ENCODE data around the gene CLDN3.

CLDN3 gene

DNA sequence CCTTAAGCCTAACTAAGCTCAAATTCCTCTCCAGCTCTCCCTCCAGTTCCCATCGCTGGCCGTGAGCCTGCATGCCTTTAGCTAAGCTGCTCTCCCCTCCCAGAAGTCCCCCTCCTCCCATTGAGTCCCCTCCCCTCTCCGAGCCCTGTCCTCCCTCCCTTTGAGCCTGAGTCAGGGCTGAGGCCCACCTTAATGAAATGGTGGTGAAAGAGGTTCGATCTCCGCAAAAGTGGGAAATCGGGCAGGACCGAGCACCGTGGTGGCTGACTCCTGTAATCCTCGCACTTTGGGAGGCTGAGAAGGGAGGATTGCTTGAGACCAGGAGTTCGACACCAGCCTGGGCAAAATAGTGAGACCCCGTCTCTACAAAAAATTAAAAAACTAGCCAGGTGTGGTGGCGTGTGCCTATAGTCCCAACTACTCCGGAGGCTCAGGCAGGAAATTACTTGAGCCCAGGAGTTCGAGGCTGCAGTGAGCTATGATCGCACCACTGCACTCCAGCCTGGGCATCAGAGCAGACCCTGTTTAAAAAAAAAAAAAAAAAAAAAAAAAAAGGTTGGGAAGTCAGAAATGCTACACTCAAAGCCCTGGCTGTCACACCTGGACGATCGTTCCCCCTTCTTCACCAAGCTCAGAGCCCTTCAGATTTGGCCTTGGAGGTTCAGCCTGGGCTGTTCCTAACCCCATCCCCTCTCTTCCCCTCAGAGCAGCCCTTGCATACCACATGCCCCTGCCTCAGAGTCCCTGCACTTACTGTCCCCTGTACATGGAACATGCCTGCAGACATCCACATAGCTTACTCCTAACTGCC, 995 bp upstream of the CLDN3 start:
- FAIRE-seq, result no peak

GRCh38 chr7:73769481-73770001, 529 bp downstream of the CLDN3 start:
- no peak for FAIRE-seq

DNA sequence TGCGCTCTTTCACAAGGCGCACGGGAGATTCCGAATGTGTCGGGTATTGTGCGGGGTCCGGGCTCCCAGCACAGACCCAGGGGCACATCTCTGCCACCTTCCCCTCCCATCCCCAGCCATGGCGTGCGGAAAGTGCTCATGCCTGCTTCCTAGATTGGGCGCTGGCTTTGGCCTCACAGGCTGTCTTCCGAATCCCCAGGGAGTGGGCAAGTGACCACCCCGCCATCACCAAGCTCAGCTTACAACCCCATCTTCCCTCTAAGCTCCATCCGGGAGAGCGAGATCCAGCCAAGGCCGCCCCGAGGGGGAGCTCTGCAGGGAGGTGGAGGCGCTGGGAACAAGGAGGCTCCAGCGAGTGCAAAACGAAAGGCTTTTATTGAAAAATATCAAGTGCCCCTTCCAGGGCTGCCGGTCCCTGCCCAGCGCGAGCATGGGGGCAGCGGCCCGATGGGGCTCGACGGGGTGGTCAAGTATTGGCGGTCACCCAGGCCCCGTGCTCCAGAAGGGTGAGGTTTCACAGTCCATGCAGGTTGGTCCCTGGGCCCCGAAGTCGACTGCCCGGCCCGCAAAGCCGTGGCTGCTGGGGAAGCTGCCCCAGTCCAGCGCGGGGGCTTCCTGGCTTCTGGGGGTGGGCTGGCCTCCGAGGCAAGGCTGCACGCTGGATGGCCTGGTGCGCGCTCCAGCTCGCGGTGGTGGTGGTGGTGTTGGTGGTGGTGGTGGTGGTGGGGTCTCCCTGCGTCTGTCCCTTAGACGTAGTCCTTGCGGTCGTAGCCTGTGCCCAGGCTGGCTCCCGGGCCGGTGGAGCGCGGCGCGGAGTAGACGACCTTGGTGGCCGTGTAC, 1.2 kb downstream of the CLDN3 start:
- FAIRE-seq, result no peak

GRCh38 chr7:73766556-73767229, 3.4 kb downstream of the CLDN3 start:
- FAIRE-seq, result no peak

GRCh38 chr7:73762659-73762999, 7.4 kb downstream of the CLDN3 start:
- no peak for FAIRE-seq

DNA sequence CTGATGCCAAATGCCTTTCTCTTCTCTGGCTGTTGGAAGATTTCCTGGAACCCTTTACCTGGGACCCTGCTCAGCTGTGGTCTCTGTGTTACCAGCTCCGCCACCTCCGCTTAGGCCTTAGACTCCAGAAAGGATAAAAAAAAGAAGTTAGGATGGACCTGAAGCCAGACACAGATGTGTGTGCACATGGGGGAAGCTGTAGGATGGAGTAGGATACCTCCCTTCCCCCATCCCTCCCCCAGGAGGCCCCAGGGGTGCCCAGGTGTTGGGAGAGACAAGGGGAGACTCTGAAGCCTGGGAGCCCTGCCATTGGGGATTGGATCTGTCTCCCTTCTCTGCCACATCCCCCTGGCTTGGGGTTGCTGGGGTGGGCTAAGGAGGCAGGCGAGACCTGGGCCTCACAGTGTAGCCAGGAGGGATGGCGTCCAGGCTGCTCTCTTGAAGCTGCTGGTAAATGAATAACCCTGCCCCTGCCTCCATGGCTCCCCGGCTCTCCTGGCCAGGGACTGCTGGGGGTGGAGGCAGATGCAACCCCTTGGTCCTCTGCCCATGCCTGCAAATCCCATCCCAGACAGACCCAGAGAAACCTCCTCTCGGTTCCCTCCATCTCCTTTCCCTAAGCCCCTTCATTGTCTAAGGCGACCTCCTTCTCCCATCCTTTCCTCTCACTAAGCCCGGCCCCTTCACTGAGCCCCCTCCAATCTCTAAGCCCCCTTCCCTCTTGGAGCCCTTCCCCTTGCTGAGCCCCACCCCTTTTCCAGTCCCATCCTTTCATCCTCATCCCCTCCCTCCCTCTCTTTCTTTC, 8.0 kb downstream of the CLDN3 start:
- no peak for FAIRE-seq

- no peak for FAIRE-seq
Measured at GRCh38 chr7:73758581-73759138, 11.4 kb downstream of the CLDN3 start.

GRCh38 chr7:73749931-73750776, 19.9 kb downstream of the CLDN3 start:
- FAIRE-seq, result no peak

GRCh38 chr7:73746378-73746777, 23.7 kb downstream of the CLDN3 start:
- FAIRE-seq, result no peak

DNA sequence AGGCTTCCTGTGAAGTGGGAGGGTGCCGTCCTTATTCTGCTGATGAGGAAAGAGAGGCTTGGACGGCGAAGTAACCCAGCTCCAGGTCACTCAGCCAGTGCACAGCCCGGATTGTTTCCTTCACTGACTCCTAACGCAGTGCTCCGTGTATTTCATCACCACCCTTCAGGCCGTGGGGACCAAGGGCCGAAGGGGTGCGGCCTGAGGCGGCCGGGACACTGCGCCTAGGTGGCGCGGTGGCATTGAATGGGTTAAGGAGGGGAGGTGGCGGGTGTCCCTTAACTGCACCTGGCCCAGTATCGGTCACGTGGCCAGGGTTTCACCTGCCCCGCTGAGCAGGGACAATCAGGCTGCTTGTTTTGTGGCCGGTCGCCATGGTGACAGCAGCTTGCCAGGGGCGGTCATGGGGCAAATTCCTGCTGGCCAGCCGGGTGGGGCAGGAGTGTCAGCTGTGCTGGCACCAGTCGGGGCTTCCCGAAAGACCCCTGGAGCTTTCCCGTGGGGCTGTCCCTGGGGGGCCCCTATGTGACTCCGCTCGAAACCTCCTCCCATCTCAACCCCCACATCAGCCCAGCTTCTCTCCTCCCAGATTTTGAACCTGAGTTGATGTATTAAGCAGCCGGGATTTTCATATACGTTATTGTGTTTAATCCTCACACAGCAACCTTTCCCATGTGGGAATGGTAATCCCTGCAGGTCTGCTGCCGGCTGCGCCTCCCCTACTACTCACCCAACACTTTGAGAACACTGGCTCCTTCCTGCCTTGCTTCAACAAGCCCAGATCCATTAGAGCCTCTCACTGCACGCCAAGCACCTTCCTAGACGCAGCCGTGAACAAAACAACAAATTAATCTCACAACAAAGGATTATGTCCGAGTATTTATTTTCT, 27.1 kb downstream of the CLDN3 start:
- FAIRE-seq, result no peak

DNA sequence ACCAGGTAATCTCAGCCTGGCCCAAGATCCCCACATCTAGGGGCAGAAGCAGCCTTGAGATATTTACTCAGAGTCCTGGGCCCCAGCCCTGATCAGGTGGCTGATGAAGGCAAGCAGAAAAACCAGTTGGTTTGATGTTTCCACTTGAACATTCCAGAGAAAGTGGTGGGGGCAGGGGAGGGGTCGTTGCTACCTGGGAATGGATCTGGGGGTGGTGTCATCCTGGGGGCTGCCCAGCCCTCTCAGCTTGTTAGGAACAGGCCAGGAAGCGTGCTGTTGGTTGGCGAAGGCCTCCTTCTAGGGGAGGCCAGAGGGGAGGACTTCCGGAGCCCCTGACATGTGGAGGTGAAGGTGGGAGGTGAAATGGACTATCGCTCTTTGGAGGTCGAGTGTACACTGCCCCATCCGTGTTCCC, 27.7 kb downstream of the CLDN3 start:
- no peak for FAIRE-seq

DNA sequence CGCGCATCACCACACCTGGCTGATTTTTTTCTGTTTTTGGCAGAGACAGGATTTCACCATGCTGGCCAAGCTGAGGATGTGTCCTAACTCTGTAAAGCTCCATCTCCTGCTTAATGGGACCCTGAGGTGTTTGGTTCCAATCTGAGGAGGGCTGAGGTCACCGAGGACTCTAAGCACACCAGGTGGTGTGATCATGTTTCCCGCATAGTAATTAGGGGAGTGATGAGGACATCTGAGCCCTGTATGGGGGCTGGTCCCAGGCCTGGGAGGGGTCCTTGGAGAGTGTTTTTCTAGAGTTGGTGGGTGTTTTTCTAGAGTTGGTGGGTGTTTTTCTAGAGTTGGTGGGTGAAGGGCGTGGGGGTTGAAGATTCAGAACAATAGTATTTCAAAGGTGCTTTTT, 28.5 kb downstream of the CLDN3 start:
- FAIRE-seq, result no peak

GRCh38 chr7:73740771-73741170, 29.3 kb downstream of the CLDN3 start:
- FAIRE-seq, result no peak

GRCh38 chr7:73740212-73740611, 29.9 kb downstream of the CLDN3 start:
- FAIRE-seq, result no peak

DNA sequence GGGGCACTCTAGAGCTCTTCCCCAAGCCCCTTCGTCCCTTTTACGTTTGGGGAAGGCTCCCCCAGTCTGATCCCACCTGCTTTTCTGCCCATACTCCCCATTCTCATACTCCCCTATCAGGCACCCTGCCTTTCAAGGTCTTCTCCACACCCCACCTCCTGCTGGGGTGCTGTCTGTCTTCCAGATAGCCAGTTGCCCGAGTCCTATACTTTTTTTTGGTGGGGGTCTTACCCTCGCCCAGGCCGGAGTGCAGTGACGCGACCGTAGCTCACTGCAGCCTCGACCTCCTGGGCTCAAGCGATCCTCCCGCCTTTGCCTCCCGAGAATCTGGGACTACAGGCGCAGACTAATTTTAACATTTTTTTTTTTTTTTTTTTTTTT, 30.7 kb downstream of the CLDN3 start:
- FAIRE-seq, result no peak

DNA sequence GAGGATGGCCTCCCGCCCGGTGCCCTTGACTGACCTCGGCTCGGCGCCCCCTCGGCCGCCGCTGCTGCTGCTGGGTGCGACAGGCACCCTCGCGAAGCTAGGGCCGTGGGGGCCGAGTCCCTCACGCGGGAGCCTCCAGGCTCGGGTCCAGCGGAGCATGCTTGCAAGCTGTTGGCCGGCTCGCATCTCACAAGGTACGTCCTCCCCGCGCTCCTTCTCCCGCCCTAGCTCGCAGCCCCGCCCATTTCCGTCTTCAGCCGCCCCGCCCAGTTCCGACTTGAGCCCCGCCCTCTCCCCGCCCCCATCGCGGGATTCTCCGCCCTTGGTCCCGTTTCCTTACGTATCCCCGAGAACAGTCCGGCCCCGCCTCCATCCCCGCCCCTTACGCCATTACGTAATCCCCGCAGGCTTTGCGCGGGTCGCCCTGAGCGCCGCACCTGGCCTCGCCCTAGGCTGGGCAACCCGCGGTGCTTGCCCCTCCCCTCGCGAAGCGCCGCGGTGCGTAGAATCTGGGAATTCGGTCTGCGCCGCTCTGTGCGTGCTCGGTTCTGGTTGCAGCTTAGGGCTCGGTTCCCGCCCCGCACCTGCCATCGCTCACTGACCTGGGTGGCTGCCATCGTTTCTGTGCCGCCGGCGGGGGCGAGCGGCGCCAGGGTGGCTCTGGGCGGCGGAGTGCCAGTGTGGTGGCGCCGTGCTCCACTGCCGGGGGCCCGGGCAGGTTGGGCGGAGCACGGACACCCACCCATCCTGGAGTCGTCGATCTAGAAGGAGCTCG, 31.3 kb downstream of the CLDN3 start, which contains the start of gene ABHD11:
TSS of gene ABHD11 (minus strand) at position 191 of the 775 bp plus-strand sequence. CDS start at position 159, 32 bp downstream.
- FAIRE-seq, result no peak

- FAIRE-seq, result no peak
Measured at GRCh38 chr7:73738220-73738611, 31.9 kb downstream of the CLDN3 start.

DNA sequence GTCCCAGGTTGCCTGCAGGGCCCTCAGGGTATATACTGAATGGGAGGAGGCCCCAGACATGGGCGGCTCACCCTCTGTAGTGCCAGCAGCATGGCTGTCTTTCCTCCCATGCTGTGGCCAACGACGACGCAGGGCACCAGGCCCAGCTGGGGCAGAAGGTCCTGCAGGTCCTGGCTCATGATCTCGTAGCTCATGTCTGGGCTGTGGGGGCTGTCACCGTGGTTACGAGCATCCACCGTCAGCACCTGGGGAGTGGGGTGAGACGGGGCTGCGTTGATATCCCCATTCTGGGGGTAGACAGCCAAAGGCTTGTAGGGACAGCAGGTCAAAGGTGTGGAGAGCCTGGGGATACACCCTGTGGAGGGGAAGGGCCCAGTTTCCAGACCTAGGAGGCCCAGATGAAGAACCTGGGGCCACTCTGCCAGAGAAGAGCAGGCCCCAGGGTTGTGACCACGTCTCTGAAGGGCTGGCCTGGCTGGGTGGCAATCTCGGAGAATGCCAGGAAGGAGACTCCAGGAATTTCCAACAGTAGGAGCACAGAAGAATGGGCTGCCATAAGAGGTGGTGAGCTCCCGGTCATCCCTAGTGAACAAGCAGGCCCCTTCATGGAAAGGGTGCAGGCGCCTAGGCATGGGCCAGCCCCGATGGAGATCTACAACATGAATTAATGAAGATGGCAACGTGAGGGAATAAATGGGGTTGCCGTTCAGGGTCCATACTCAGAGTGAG, 32.4 kb downstream of the CLDN3 start:
- no peak for FAIRE-seq

Measured in endometrium (tissue), 2 donors.